HepG2 (cell line): ENCODE results near the gene NXPE3. TPM values are rescaled to one million over a fixed set of nuclear protein-coding genes. Genes with fewer than 3 reads are reported as not detected.

Experiments
- DPF2 ChIP-seq: sonication (generic); formaldehyde crosslinking; IDR thresholded peaks from 2 replicates; pipeline ENCODE4 v1.4.0; 2020; ENCODE audit warnings: mild to moderate bottlenecking, low read depth, missing genetic modification reagents, borderline replicate concordance
- FLYWCH1 ChIP-seq: sonication (generic); formaldehyde crosslinking; IDR thresholded peaks from 2 replicates; pipeline ENCODE4 v1.8.1; 2023; ENCODE audit warnings: mild to moderate bottlenecking, missing genetic modification reagents
- HMG20A ChIP-seq: IDR thresholded peaks from 2 replicates; pipeline ENCODE4 v1.6.1; 2016; ENCODE audit warnings: borderline replicate concordance
- KDM4B ChIP-seq: sonication (generic); formaldehyde crosslinking; IDR thresholded peaks from 2 replicates; pipeline ENCODE4 v1.4.0; 2020; ENCODE audit warnings: missing genetic modification reagents
- PHF21A ChIP-seq: sonication (generic); formaldehyde crosslinking; IDR thresholded peaks from 2 replicates; pipeline ENCODE4 v1.5.0; 2020; ENCODE audit warnings: mild to moderate bottlenecking, missing genetic modification reagents
- SETDB1 ChIP-seq: sonication (generic); formaldehyde crosslinking; IDR thresholded peaks from 2 replicates; pipeline ENCODE4 v1.5.1; 2020; ENCODE audit warnings: missing genetic modification reagents, mild to moderate bottlenecking, borderline replicate concordance
- SNAI1 ChIP-seq: sonication (generic); formaldehyde crosslinking; IDR thresholded peaks from 2 replicates; pipeline ENCODE4 v1.5.0; 2020; ENCODE audit warnings: mild to moderate bottlenecking, missing genetic modification reagents, borderline replicate concordance
- SSRP1 ChIP-seq: IDR thresholded peaks from 2 replicates; pipeline ENCODE4 v1.6.1; 2016; ENCODE audit warnings: control low read depth
- STAT6 ChIP-seq: sonication (generic); formaldehyde crosslinking; IDR thresholded peaks from 2 replicates; pipeline ENCODE4 v1.4.0; 2020; ENCODE audit warnings: missing genetic modification reagents, mild to moderate bottlenecking, borderline replicate concordance
- SYNCRIP ChIP-seq: fragments of 200-400 bp; formaldehyde crosslinking; IDR thresholded peaks from 2 replicates; pipeline ENCODE4 v1.6.1; 2018; ENCODE audit warnings: mild to moderate bottlenecking, low read depth, low read length; ENCODE audit not compliant: insufficient read depth
- TFE3 ChIP-seq: IDR thresholded peaks from 2 replicates; pipeline ENCODE4 v1.6.1; 2016
- TP53 ChIP-seq: sonication (generic); formaldehyde crosslinking; conservative IDR thresholded peaks from 2 replicates; pipeline ENCODE4 v1.4.0; 2020; ENCODE audit warnings: missing genetic modification reagents
- ZBTB21 ChIP-seq: sonication (generic); formaldehyde crosslinking; IDR thresholded peaks from 2 replicates; pipeline ENCODE4 v1.4.0; 2020; ENCODE audit warnings: missing genetic modification reagents
- ZFP62 ChIP-seq: sonication (generic); formaldehyde crosslinking; IDR thresholded peaks from 2 replicates; pipeline ENCODE4 v1.4.0; 2020; ENCODE audit warnings: missing genetic modification reagents
- ZNF230 ChIP-seq: sonication (generic); formaldehyde crosslinking; IDR thresholded peaks from 2 replicates; pipeline ENCODE4 v1.4.0; 2020; ENCODE audit warnings: mild to moderate bottlenecking, missing genetic modification reagents
- ZNF331 ChIP-seq: sonication (generic); formaldehyde crosslinking; IDR thresholded peaks from 2 replicates; pipeline ENCODE4 v1.4.0; 2020; ENCODE audit warnings: missing genetic modification reagents
- ZNF33B ChIP-seq: sonication (generic); formaldehyde crosslinking; IDR thresholded peaks from 2 replicates; pipeline ENCODE4 v1.5.1; 2020; ENCODE audit warnings: mild to moderate bottlenecking, missing genetic modification reagents
- ZNF564 ChIP-seq: sonication (generic); formaldehyde crosslinking; IDR thresholded peaks from 2 replicates; pipeline ENCODE4 v1.8.1; 2023; ENCODE audit warnings: mild to moderate bottlenecking, missing genetic modification reagents
- ZNF577 ChIP-seq: sonication (generic); formaldehyde crosslinking; IDR thresholded peaks from 2 replicates; pipeline ENCODE4 v1.4.0; 2020; ENCODE audit warnings: mild to moderate bottlenecking, low read depth, missing genetic modification reagents, borderline replicate concordance
- ZNF768 ChIP-seq: sonication (generic); formaldehyde crosslinking; IDR thresholded peaks from 2 replicates; pipeline ENCODE4 v1.4.0; 2020; ENCODE audit warnings: missing genetic modification reagents
- ZSCAN21 ChIP-seq: sonication (generic); formaldehyde crosslinking; IDR thresholded peaks from 2 replicates; pipeline ENCODE4 v1.8.0; 2022; ENCODE audit warnings: mild to moderate bottlenecking, missing genetic modification reagents, moderate library complexity, borderline replicate concordance
- polyA plus RNA-seq, 8 experiments: library from polyadenylated mRNA; depleted of rRNA in 3 of 8; stranded (reverse) in 7 of 8; unstranded in 1 of 8; fragments of >200 nt; fragmentation: Illumina TruSeq in 4 of 8; extraction: Trizol in 4 of 8; gene quantifications; 2 replicates each; pipeline versions ENCODE4 v1.2.1 to v1.2.3, GENCODE V29; 2011 to 2016; ENCODE audit warnings: low read depth in 4 of 8, missing spikeins in 1 of 8, mixed read lengths in 1 of 8; ENCODE audit not compliant: insufficient read depth in 1 of 8
- total RNA-seq, 5 experiments: library from RNA; depleted of rRNA; stranded (reverse); fragments of >200 nt; fragmentation: Illumina TruSeq; extraction: Trizol; gene quantifications; 2 replicates each; pipeline ENCODE4 v1.2.3, GENCODE V29; 2016; ENCODE audit warnings: low read depth in 1 of 5
- TF ChIP-seq, protein P1 (sequence below): sonication (generic); formaldehyde crosslinking; IDR thresholded peaks from 2 replicates; pipeline ENCODE4 v1.4.0; 2020; ENCODE audit warnings: low read depth, mild to moderate bottlenecking, missing genetic modification reagents
- TF ChIP-seq, protein P2 (sequence below): sonication (generic); formaldehyde crosslinking; IDR thresholded peaks from 2 replicates; pipeline ENCODE4 v1.8.1; 2023; ENCODE audit warnings: missing genetic modification reagents, mild to moderate bottlenecking, borderline replicate concordance
- TF ChIP-seq, protein P3 (sequence below): sonication (generic); formaldehyde crosslinking; IDR thresholded peaks from 2 replicates; pipeline ENCODE4 v1.5.0; 2020; ENCODE audit warnings: missing genetic modification reagents

Gene NXPE3
- total and polyA plus RNA-seq, 2 of the 13 experiments (the other 11 are each of a cell fraction or from before 2014, with no cell fraction given): 3.5 to 4.7 TPM

DNA sequence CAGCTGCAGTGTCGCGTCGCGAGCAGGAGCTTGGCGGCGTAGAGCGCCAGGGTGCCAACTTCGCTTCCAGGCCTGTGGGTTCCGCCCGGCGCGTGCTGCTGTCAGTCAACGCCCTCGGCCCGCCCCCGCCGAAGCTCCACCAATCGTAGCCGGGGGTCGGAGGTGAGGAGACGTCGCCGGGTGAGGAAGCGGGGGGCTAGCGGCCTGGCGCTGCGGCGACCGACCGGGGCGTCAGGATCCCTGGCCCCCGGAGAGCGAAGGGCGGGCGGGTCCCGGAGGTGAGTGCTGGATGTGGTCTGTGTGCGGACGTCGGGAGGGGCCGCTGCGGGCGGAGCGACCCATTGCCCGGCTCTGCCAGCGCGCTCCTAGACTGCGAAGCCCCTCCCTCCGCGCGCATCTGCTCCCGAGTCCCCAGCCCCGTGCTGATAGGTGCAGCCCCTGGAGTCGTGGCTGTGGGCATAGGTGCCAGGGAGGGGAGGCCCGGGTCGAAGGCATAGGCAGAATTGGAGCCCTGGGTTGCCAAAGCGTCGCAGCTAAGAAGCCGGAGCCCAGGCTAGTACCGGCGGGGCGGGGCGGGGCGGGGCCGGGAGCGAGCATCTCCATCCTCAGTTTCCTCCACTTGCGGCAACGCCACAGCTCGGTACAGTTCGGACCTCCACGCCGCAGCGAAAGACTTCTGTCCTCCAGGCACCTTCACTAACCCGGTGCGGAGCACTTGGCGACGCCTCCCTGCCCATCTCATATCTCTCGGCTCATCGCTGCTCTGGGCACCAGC lies at the start of gene NXPE3 (continued):
- TF ChIP-seq STAT6: no peak
- peak; percentile 34; the same call in 1 of the 2 replicates for TF ChIP-seq TFE3 (CRISPR knock-in tag)
- TF ChIP-seq HMG20A: no peak
- TF ChIP-seq SNAI1: no peak
- TF ChIP-seq, protein P1, sequence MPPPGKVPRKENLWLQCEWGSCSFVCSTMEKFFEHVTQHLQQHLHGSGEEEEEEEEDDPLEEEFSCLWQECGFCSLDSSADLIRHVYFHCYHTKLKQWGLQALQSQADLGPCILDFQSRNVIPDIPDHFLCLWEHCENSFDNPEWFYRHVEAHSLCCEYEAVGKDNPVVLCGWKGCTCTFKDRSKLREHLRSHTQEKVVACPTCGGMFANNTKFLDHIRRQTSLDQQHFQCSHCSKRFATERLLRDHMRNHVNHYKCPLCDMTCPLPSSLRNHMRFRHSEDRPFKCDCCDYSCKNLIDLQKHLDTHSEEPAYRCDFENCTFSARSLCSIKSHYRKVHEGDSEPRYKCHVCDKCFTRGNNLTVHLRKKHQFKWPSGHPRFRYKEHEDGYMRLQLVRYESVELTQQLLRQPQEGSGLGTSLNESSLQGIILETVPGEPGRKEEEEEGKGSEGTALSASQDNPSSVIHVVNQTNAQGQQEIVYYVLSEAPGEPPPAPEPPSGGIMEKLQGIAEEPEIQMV: no peak; the same call in 1 of the 2 replicates
- TF ChIP-seq ZSCAN21: peak; percentile 59; the same call in 1 of the 2 replicates
- peak; percentile 36; the same call in 1 of the 2 replicates for TF ChIP-seq ZNF331 (CRISPR knock-in tag)
- TF ChIP-seq ZNF564: peak; percentile 59; the same call in 1 of the 2 replicates
- no peak for TF ChIP-seq DPF2
- no peak for TF ChIP-seq ZBTB21 (CRISPR knock-in tag)
- 0 out of 2 replicates have a peak, but pooled peaks have one; percentile 53 for TF ChIP-seq TP53 (CRISPR knock-in tag)
- TF ChIP-seq SSRP1 (CRISPR knock-in tag): no peak
- TF ChIP-seq SYNCRIP: no peak
- peak; percentile 48; the same call in 1 of the 2 replicates for TF ChIP-seq ZNF768 (CRISPR knock-in tag)
- TF ChIP-seq, protein P2, sequence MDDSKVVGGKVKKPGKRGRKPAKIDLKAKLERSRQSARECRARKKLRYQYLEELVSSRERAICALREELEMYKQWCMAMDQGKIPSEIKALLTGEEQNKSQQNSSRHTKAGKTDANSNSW: peak; percentile 28; the same call in 1 of the 2 replicates
- TF ChIP-seq, protein P3, sequence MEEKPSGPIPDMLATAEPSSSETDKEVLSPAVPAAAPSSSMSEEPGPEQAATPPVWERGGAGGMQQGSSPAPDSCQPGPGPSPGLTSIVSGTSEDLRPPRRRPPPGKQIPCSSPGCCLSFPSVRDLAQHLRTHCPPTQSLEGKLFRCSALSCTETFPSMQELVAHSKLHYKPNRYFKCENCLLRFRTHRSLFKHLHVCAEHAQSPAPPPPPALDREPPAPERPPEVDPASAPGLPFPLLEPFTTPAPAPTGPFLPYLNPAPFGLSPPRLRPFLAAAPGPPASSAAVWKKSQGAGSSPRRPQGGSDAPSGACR (CRISPR knock-in tag): no peak
- TF ChIP-seq ZNF230 (CRISPR knock-in tag): 0 out of 2 replicates have a peak, but pooled peaks have one; percentile 46
- TF ChIP-seq ZNF577 (CRISPR knock-in tag): no peak
- no peak for TF ChIP-seq KDM4B (CRISPR knock-in tag)
- no peak; the same call in 1 of the 2 replicates for TF ChIP-seq ZNF33B (CRISPR knock-in tag)
- no peak for TF ChIP-seq SETDB1 (CRISPR knock-in tag)
- no peak for TF ChIP-seq FLYWCH1 (CRISPR knock-in tag)
- no peak for TF ChIP-seq ZFP62 (CRISPR knock-in tag)
- 0 out of 2 replicates have a peak, but pooled peaks have one; percentile 49 for TF ChIP-seq PHF21A
